HepG2 (cell line): ENCODE data around the gene PRRT1. TPM values are rescaled to one million over a fixed set of nuclear protein-coding genes. Genes with fewer than 3 reads are reported as not detected.

Experiments used
- ATAC-seq: fragments of 200-7000 bp; cut with Tn5 transposase; 3 replicates; pipeline ENCODE4 v1.9.1; 2020; ENCODE audit warnings: mild to moderate bottlenecking, moderate library complexity
- BruUV-seq: library from RNA; stranded (reverse); fragments of 400-500 nt; replicated peaks from 2 replicates; lab custom pipeline; 2021; lab: Mats Ljungman, UMichigan
- CTCF ChIA-PET: fragments of 300-600 bp; formaldehyde crosslinking; extraction: SDS; loops from one replicate; lab custom pipeline; 2021; ENCODE audit warnings: low total read pairs, inconsistent platforms, low intra/inter-chr PET ratio; lab: Yijun Ruan, JAX
- POLR2A ChIA-PET: fragments of 350-600 bp; sonication (Branson Sonifier 250); formaldehyde crosslinking; loops from one replicate; lab custom pipeline; 2020; ENCODE audit warnings: antibody characterized with exemption, inconsistent platforms; lab: Yijun Ruan, JAX
- DNase-seq: peaks from one replicate; pipeline ENCODE4 v3.0.0-alpha.2; 2015; ENCODE audit warnings: low spot score
- FAIRE-seq: peaks from 3 replicates; lab custom pipeline; 2011; peaks lifted over from hg19 to GRCh38; lab: Jason Lieb, UNC
- H2AFZ ChIP-seq: one replicate; pipeline ENCODE4 v1.6.1; 2011; ENCODE audit warnings: low read length, inconsistent platforms
- H3K27ac ChIP-seq: fragments of 300-600 bp; 3 replicates; pipeline ENCODE4 v1.8.0; 2011; ENCODE audit warnings: mixed run types, mild to moderate bottlenecking, mixed read lengths, low read length, inconsistent platforms; ENCODE audit not compliant: insufficient read depth; ENCODE audit errors: extremely low read length
- H3K27me3 ChIP-seq, 2 experiments: fragments of 200-600 bp in 1 of 2; 2 replicates in 1 of 2; 3 replicates in 1 of 2; pipeline versions ENCODE4 v1.6.0 to v1.8.0; 2011; ENCODE audit warnings: low read length in 2 of 2, mild to moderate bottlenecking in 2 of 2, moderate library complexity in 2 of 2, inconsistent platforms in 1 of 2; ENCODE audit not compliant: insufficient read depth in 2 of 2, control insufficient read depth in 1 of 2
- H3K36me3 ChIP-seq, 2 experiments: fragments of 200-600 bp in 1 of 2; replicated peaks in 1 of 2; 2 replicates in 1 of 2; 3 replicates in 1 of 2; pipeline versions ENCODE4 v1.5.1 to v1.8.0; 2011; ENCODE audit warnings: low read length in 2 of 2, inconsistent platforms in 1 of 2; ENCODE audit not compliant: insufficient read depth in 2 of 2, control insufficient read depth in 1 of 2
- H3K4me1 ChIP-seq: 2 replicates; pipeline ENCODE4 v1.5.1; 2012; ENCODE audit warnings: low read length, inconsistent platforms; ENCODE audit not compliant: insufficient read depth
- H3K4me2 ChIP-seq: 2 replicates; pipeline ENCODE4 v1.6.0; 2011; ENCODE audit warnings: low read depth, low read length, inconsistent platforms
- H3K4me3 ChIP-seq, 3 experiments: fragments of 200-600 bp in 1 of 3; sonication (generic), shearing (Covaris generic) in 1 of 3; replicated peaks in 1 of 3; 2 replicates each; pipeline ENCODE4 v1.5.1; 2011 to 2016; ENCODE audit warnings: low read length in 3 of 3, inconsistent platforms in 2 of 3, low read depth in 2 of 3, mild to moderate bottlenecking in 2 of 3, control low read depth in 1 of 3, mixed read lengths in 1 of 3; ENCODE audit not compliant: insufficient read depth in 1 of 3
- H3K79me2 ChIP-seq: one replicate; pipeline ENCODE4 v1.6.1; 2011; ENCODE audit warnings: low read length, inconsistent platforms; ENCODE audit not compliant: insufficient read depth
- H3K9ac ChIP-seq: 2 replicates; pipeline ENCODE4 v1.6.0; 2011; ENCODE audit warnings: mild to moderate bottlenecking, low read depth, low read length, inconsistent platforms; ENCODE audit not compliant: insufficient read depth
- H3K9me3 ChIP-seq: 2 replicates; pipeline ENCODE4 v1.5.1; 2012; ENCODE audit warnings: mild to moderate bottlenecking, low read length
- H4K20me1 ChIP-seq: 2 replicates; pipeline ENCODE4 v1.6.0; 2011; ENCODE audit warnings: inconsistent platforms, mild to moderate bottlenecking, low read length, moderate library complexity; ENCODE audit not compliant: insufficient read depth
- AHDC1 ChIP-seq: sonication (generic); formaldehyde crosslinking; IDR thresholded peaks from 2 replicates; pipeline ENCODE4 v1.5.1; 2020; ENCODE audit warnings: mild to moderate bottlenecking, missing genetic modification reagents, borderline replicate concordance
- CCAR2 ChIP-seq: fragments of 200-400 bp; formaldehyde crosslinking; optimal IDR thresholded peaks from 2 replicates; pipeline ENCODE3; 2018; ENCODE audit warnings: low read depth, mild to moderate bottlenecking, low read length, moderate library complexity
- GABPA ChIP-seq, 2 experiments: IDR thresholded peaks; 2 replicates each; pipeline ENCODE4 v1.6.1; 2011 to 2016; ENCODE audit warnings: low read depth in 2 of 2, low read length in 1 of 2, missing biosample characterization in 1 of 2, missing genetic modification characterization in 1 of 2
- GTF2F1 ChIP-seq: fragments of 150-350 bp; IDR thresholded peaks from 2 replicates; pipeline ENCODE4 v1.6.1; 2014; ENCODE audit warnings: low read length
- PCBP2 ChIP-seq: fragments of 200-400 bp; formaldehyde crosslinking; optimal IDR thresholded peaks from 2 replicates; pipeline ENCODE3; 2018; ENCODE audit warnings: low read length, low read depth; ENCODE audit not compliant: poor library complexity, severe bottlenecking
- POGK ChIP-seq: sonication (generic); formaldehyde crosslinking; conservative IDR thresholded peaks from 2 replicates; pipeline ENCODE4 v1.8.0; 2022; ENCODE audit warnings: mild to moderate bottlenecking, moderate library complexity, missing genetic modification reagents
- ZNF207 ChIP-seq: fragments of 450-650 bp; IDR thresholded peaks from 2 replicates; pipeline ENCODE4 v1.6.1; 2016; ENCODE audit warnings: antibody characterized with exemption, borderline replicate concordance
- ZNF577 ChIP-seq: sonication (generic); formaldehyde crosslinking; IDR thresholded peaks from 2 replicates; pipeline ENCODE4 v1.4.0; 2020; ENCODE audit warnings: mild to moderate bottlenecking, low read depth, missing genetic modification reagents, borderline replicate concordance
- ZNF598 ChIP-seq: sonication (generic); formaldehyde crosslinking; IDR thresholded peaks from 2 replicates; pipeline ENCODE4 v1.5.1; 2020; ENCODE audit warnings: mild to moderate bottlenecking, missing genetic modification reagents, borderline replicate concordance
- WGBS: methylation state at CpG from one replicate; pipeline ENCODE4 v1.1.6; 2017; ENCODE audit warnings: low lambda C conversion rate; 5-methylcytosine and 5-hydroxymethylcytosine counted together
- in situ Hi-C: cut with HindIII; loops from 2 replicates; pipeline ENCODE4 v1.10.0; 2017; ENCODE audit warnings: low pct_unique_long_range_greater_than_20kb; ENCODE audit not compliant: extremely low pct_ligation_motif_present
- intact Hi-C: fragments of 100-400 bp; cut with micrococcal nuclease; formaldehyde crosslinking; loops from one replicate; pipeline ENCODE4 v1.10.0; 2022; ENCODE audit not compliant: unreplicated experiment
- polyA plus RNA-seq, 8 experiments: library from polyadenylated mRNA; depleted of rRNA in 3 of 8; stranded (reverse) in 7 of 8; unstranded in 1 of 8; fragments of >200 nt; fragmentation: Illumina TruSeq in 4 of 8; extraction: Trizol in 4 of 8; gene quantifications; 2 replicates each; pipeline versions ENCODE4 v1.2.1 to v1.2.3, GENCODE V29; 2011 to 2016; ENCODE audit warnings: low read depth in 4 of 8, missing spikeins in 1 of 8, mixed read lengths in 1 of 8; ENCODE audit not compliant: insufficient read depth in 1 of 8
- total RNA-seq, 5 experiments: library from RNA; depleted of rRNA; stranded (reverse); fragments of >200 nt; fragmentation: Illumina TruSeq; extraction: Trizol; gene quantifications; 2 replicates each; pipeline ENCODE4 v1.2.3, GENCODE V29; 2016; ENCODE audit warnings: low read depth in 1 of 5

The PRRT1 gene
- total and polyA plus RNA-seq, 2 of the 13 experiments (the other 11 are each of a cell fraction or from before 2014, with no cell fraction given) = 0.64 to 1.4 TPM

GRCh38 chr6:32177788-32178546 lies 26.2 kb upstream of the PRRT1 start, which contains the start of gene RNF5 (continued):
- no peak for TF ChIP-seq AHDC1 (CRISPR knock-in tag)
- TF ChIP-seq, all 625 proteins: peak for 144

- ATAC-seq (peak; percentile 12), FAIRE-seq (no peak), DNase-seq (no peak)
- intact Hi-C loops (loop anchor here (2.0 to 5.0 kb wide), 2 partner anchors 58 to 1090 kb away; no protein-coding TSS in a partner anchor), in situ Hi-C loops (no loop called here)
- H3K9ac ChIP-seq = peak overlapping the region; percentile 90
- no peaks in the 10 kb centered on the region for H3K9me3 ChIP-seq
- ChIA-PET POLR2A (interaction anchor here (0.6 to 5.8 kb wide), 23 partner anchors 8 to 1094 kb away, joined by 3 to 127 read pairs (median 5); partner anchors contain the start of genes ATF6B, CFB, FKBPL and GPANK1), CTCF (interaction anchor here (0.9 kb wide), 1 partner anchor 58 kb away, joined by 3 read pairs; no protein-coding TSS in a partner anchor)
- BruUV-seq = TSS peak; percentile 61
- peaks cover 56% of the 10 kb centered on the region for H3K79me2 ChIP-seq
- no peaks in the 10 kb centered on the region; a peak in 1 of 5 replicates for H3K27me3 ChIP-seq
- H3K36me3 ChIP-seq = peaks cover 15 to 22% of the 10 kb centered on the region in 2 experiments; a peak in 4 of 5 replicates
- H3K4me1 ChIP-seq = peaks cover 60% of the 10 kb centered on the region
- H3K27ac ChIP-seq = peak overlapping the region; percentile 97
- H4K20me1 ChIP-seq = no peaks in the 10 kb centered on the region
- peak overlapping the region; percentile 96 to 98 (median 98) for H3K4me3 ChIP-seq
- WGBS = 0% methylated on average over 19 of the region's 20 CpGs
- no peak overlapping the region for H2AFZ ChIP-seq
- peak overlapping the region; percentile 98 for H3K4me2 ChIP-seq
- 0 out of 2 replicates have a peak, but pooled peaks have one; percentile 16 for TF ChIP-seq ZNF598 (CRISPR knock-in tag)
- TF ChIP-seq PCBP2 = no peak
- 0 out of 2 replicates have a peak, but pooled peaks have one; percentile 14 for TF ChIP-seq GTF2F1
- peak; percentile 76; the same call in 1 of the 2 replicates for TF ChIP-seq ZNF577 (CRISPR knock-in tag)
- no peak for TF ChIP-seq ZNF207
- TF ChIP-seq CCAR2 = peak; percentile 44
- no peak for TF ChIP-seq GABPA (IDR thresholded peaks at IDR 0.05; ENCODE audit: low read depth, low read length)
- TF ChIP-seq GABPA (CRISPR knock-in tag; IDR thresholded peaks at IDR 0.05; ENCODE audit: low read depth) = peak; percentile 9; the same call in 1 of the 2 replicates
- TF ChIP-seq POGK = peak; percentile 70; the same call in 1 of the 2 replicates
Measured at GRCh38 chr6:32177183-32177787, 25.5 kb upstream of the PRRT1 start.
